ENCODE results near the gene NDUFS7. TPM values are rescaled to one million over a fixed set of nuclear protein-coding genes. Genes with fewer than 3 reads are reported as not detected.

Gene NDUFS7
- total and polyA plus RNA-seq, 9 of the 15 experiments (the other 6 are each of a cell fraction or from before 2014, with no cell fraction given), result 6.0 to 271 (median 60.6) TPM

DNA sequence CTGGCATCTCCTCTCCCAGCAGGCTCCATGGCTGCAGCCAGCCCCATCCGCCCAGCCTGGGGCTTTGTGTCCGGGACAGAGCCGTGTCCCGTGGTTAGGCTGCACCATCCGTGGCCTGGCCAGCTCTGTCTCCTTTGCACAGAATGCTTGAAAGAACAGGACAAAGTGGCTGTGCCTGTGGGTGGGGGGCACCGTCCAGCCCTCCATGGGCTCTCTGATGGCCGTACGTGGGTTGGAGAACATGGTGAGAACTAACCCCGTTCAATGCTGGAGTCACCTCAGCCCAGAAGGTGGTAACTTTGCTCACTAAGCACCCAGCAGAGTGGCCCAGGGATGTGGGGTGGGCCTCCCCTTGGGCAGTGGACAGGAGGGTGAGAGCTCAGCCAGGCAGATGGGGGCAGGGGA, 57.3 kb downstream of the NDUFS7 start (continued):
- peak; percentile 31; the same call in 1 of the 2 replicates for TF ChIP-seq POLR2A (conservative IDR thresholded peaks at IDR 0.05)

- ChIA-PET CTCF (ENCODE audit: low intra/inter-chr PET ratio) (no interaction called here), POLR2A (interaction anchor here (0.6 to 1.9 kb wide), 5 partner anchors 9 to 124 kb away, joined by 3 to 9 read pairs (median 3); no protein-coding TSS in a partner anchor)
- 68% methylated on average over 23 of the region's 25 CpGs for WGBS (ENCODE audit: insufficient coverage, low coverage, missing lambda C conversion rate)
- Histone ChIP-seq H3K36me3 (ENCODE audit: control insufficient read depth, insufficient read depth, low read length) (peaks cover 38% of the 10 kb centered on the region), H3K27me3 (ENCODE audit: control insufficient read depth in 2 of 2, insufficient read depth in 2 of 2, low read length in 2 of 2) (no peaks in the 10 kb centered on the region; a peak in 1 of 5 replicates), H3K4me2 (ENCODE audit: insufficient read depth, low read length) (peak overlapping the region; percentile 48; the same call in 1 of the 2 replicates), H3K9ac (ENCODE audit: insufficient read depth in 1 of 2, low read depth in 2 of 2, low read length in 2 of 2) (peak overlapping the region; percentile 47 to 100), H4K20me1 (replicated peaks; ENCODE audit: control insufficient read depth, insufficient read depth, low read length) (peaks cover 28% of the 10 kb centered on the region), H3K79me2 (ENCODE audit: control insufficient read depth, insufficient read depth, low read length) (peaks cover 46% of the 10 kb centered on the region), H2AFZ (ENCODE audit: low read depth, low read length) (no peak overlapping the region), H3K9me1 (ENCODE audit: control insufficient read depth, insufficient read depth, low read length) (no peaks in the 10 kb centered on the region), H3K4me1 (replicated peaks in 1 of 2; ENCODE audit: control insufficient read depth in 2 of 2, insufficient read depth in 2 of 2, low read length in 2 of 2) (peaks cover 40 to 91% of the 10 kb centered on the region in 2 experiments), H3K27ac (ENCODE audit: extremely low read depth, low read depth, low read length) (peak overlapping the region; percentile 73), H3K4me3 (no peak overlapping the region), H3K9me3 (replicated peaks; ENCODE audit: control insufficient read depth, insufficient read depth, low read depth, low read length) (no peaks in the 10 kb centered on the region)
- intact Hi-C loops (cut with micrococcal nuclease) (loop anchor here (10.0 kb wide), 1 partner anchor 167 kb away; the partner anchor contains the start of gene FAM174C), in situ Hi-C loops (cut with MboI) (no loop called here)
- no peak for ATAC-seq
- DNase-seq (ENCODE audit: extremely low read depth in 1 of 4, low spot score in 3 of 4), result no peak
- TF ChIP-seq RBFOX2 (IDR thresholded peaks at IDR 0.05; ENCODE audit: low read depth, low read length), result peak; percentile 66
- TF ChIP-seq ZNF561 (CRISPR knock-in tag; conservative IDR thresholded peaks at IDR 0.05), result no peak
- no peak for TF ChIP-seq SMAD3 (CRISPR knock-in tag; conservative IDR thresholded peaks at IDR 0.05)
- TF ChIP-seq MTF1 (CRISPR knock-in tag; IDR thresholded peaks at IDR 0.05; ENCODE audit: borderline replicate concordance), result no peak
- TF ChIP-seq NFIC (IDR thresholded peaks at IDR 0.05), result peak; percentile 36; the same call in 1 of the 2 replicates
- peak; percentile 46; the same call in 1 of the 2 replicates for TF ChIP-seq SUPT5H (IDR thresholded peaks at IDR 0.05)
- TF ChIP-seq RBM17 (IDR thresholded peaks at IDR 0.05; ENCODE audit: borderline replicate concordance, low read depth, low read length), result no peak
- TF ChIP-seq ZNF668 (CRISPR knock-in tag; IDR thresholded peaks at IDR 0.05), result no peak
- no peak for TF ChIP-seq SIN3A (IDR thresholded peaks at IDR 0.05; ENCODE audit: borderline replicate concordance in 2 of 2, control insufficient read depth in 1 of 2, low read depth in 2 of 2, low read length in 2 of 2)
- TF ChIP-seq POLR2A (conservative IDR thresholded peaks at IDR 0.05), result peak; percentile 50; the same call in 1 of the 2 replicates
- no peak for TF ChIP-seq MCM2 (IDR thresholded peaks at IDR 0.05; ENCODE audit: low read depth)
- no peak for TF ChIP-seq THAP7 (CRISPR knock-in tag; IDR thresholded peaks at IDR 0.05)
- peak; percentile 77 for TF ChIP-seq RBM22 (IDR thresholded peaks at IDR 0.05; ENCODE audit: low read depth, low read length, poor library complexity, severe bottlenecking)
- TF ChIP-seq, protein P1, sequence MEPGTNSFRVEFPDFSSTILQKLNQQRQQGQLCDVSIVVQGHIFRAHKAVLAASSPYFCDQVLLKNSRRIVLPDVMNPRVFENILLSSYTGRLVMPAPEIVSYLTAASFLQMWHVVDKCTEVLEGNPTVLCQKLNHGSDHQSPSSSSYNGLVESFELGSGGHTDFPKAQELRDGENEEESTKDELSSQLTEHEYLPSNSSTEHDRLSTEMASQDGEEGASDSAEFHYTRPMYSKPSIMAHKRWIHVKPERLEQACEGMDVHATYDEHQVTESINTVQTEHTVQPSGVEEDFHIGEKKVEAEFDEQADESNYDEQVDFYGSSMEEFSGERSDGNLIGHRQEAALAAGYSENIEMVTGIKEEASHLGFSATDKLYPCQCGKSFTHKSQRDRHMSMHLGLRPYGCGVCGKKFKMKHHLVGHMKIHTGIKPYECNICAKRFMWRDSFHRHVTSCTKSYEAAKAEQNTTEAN (CRISPR knock-in tag; IDR thresholded peaks at IDR 0.05), result no peak
- peak; percentile 69 for TF ChIP-seq POLR2G (IDR thresholded peaks at IDR 0.05; ENCODE audit: low read depth, low read length)
- TF ChIP-seq, protein P2, sequence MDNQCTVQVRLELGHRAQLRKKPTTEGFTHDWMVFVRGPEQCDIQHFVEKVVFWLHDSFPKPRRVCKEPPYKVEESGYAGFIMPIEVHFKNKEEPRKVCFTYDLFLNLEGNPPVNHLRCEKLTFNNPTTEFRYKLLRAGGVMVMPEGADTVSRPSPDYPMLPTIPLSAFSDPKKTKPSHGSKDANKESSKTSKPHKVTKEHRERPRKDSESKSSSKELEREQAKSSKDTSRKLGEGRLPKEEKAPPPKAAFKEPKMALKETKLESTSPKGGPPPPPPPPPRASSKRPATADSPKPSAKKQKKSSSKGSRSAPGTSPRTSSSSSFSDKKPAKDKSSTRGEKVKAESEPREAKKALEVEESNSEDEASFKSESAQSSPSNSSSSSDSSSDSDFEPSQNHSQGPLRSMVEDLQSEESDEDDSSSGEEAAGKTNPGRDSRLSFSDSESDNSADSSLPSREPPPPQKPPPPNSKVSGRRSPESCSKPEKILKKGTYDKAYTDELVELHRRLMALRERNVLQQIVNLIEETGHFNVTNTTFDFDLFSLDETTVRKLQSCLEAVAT (IDR thresholded peaks at IDR 0.05), result no peak
- peak; percentile 19 for TF ChIP-seq SIRT6 (IDR thresholded peaks at IDR 0.05; ENCODE audit: low read depth, low read length)
- no TSS peak for BruUV-seq (replicated peaks)
- FAIRE-seq, result no peak
These were observed 58.2 kb downstream of the NDUFS7 start for GRCh38 chr19:1441677-1442438.
